GM12864 (cell line): ENCODE data around the gene ZNF222.

Source experiments
- DNase-seq: peaks from one replicate; pipeline ENCODE4 v3.0.0-alpha.2; 2011; ENCODE audit warnings: low read depth
- H3K4me3 ChIP-seq: 2 replicates; pipeline ENCODE4 v1.5.1; 2011; ENCODE audit warnings: mild to moderate bottlenecking, low read depth, low read length, control low read depth
- TF ChIP-seq, protein P1 (sequence below): IDR thresholded peaks from 2 replicates; pipeline ENCODE4 v1.5.1; 2011; ENCODE audit warnings: low read depth, mild to moderate bottlenecking, moderate library complexity, low read length, control low read depth, inconsistent platforms; ENCODE audit errors: missing control alignments

The ZNF222 gene

GRCh38 chr19:44050740-44051649 lies 25.8 kb downstream of the ZNF222 start:
- TF ChIP-seq, protein P1, sequence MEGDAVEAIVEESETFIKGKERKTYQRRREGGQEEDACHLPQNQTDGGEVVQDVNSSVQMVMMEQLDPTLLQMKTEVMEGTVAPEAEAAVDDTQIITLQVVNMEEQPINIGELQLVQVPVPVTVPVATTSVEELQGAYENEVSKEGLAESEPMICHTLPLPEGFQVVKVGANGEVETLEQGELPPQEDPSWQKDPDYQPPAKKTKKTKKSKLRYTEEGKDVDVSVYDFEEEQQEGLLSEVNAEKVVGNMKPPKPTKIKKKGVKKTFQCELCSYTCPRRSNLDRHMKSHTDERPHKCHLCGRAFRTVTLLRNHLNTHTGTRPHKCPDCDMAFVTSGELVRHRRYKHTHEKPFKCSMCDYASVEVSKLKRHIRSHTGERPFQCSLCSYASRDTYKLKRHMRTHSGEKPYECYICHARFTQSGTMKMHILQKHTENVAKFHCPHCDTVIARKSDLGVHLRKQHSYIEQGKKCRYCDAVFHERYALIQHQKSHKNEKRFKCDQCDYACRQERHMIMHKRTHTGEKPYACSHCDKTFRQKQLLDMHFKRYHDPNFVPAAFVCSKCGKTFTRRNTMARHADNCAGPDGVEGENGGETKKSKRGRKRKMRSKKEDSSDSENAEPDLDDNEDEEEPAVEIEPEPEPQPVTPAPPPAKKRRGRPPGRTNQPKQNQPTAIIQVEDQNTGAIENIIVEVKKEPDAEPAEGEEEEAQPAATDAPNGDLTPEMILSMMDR: no peak
- no peak for DNase-seq
- peak overlapping the region; percentile 42 for H3K4me3 ChIP-seq

DNA sequence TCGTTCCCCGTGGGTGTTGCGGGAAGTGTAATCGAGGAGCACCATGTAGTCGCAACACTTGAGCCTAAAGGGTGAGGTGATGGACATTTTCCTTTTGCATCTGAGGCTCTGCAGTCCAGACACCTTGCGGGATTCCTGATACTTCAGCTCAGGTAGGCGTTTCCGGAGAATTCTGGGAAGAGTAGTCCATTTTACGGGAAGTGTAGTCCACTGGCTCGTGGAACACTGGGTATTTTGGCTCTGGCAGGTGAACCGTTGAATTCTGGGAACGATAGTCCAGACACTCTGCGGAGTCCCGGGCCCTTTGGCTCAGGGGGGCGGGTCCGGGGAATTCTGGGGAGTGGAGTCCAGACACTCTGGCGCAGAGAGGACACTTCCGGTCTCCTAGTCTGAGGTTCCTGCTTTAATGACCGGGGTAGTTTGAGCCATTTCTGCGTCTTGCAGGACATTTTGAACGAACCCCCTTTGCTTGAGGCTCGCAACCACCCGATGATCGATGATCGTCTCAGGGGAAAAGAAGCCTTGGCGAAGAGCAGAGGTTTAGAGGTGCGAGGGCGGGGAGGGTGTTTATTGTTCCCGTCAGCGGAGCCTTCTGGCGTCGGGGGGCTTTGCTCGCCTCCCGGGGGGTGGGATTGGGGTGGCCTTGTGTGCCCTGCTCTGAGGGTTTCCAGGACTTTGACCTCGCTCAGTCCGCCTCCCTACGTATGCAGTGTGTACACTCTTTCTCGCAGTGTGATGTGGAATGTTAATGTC lies 26.6 kb downstream of the ZNF222 start, which contains the start of gene ZNF223:
TSS of gene ZNF223 (plus strand) at position 387 of the 753 bp plus-strand sequence. CDS start 3,141 bp downstream, outside the sequence.
- peak within 1 kb of the TSS; percentile 42 for H3K4me3 ChIP-seq
- DNase-seq: peak; percentile 26
- TF ChIP-seq, protein P1: no peak

DNA sequence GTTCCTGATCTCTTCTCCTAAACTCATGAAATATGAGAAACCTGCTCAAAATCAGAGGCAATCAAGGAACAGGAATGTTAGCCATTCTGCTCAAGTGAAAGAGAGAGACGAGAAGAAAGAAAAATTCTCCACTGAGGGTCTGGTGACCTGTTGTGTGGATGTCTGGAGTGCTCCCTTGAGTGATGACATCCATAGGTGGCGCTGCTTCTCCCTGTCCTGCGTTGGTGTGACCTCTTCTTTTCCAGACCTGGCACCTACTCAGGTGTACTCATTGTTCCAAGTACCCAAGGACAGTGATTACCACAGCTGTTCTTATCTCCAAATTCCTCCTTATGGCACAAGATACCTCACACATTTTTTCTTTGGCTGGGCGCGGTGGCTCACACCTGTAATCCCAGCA lies 30.7 kb downstream of the ZNF222 start:
- TF ChIP-seq, protein P1: no peak
- no peak overlapping the region for H3K4me3 ChIP-seq
- no peak for DNase-seq

- no peak overlapping the region for H3K4me3 ChIP-seq
- DNase-seq: no peak
- TF ChIP-seq, protein P1: no peak
These were observed 34.0 kb downstream of the ZNF222 start for GRCh38 chr19:44059229-44059628.

DNA sequence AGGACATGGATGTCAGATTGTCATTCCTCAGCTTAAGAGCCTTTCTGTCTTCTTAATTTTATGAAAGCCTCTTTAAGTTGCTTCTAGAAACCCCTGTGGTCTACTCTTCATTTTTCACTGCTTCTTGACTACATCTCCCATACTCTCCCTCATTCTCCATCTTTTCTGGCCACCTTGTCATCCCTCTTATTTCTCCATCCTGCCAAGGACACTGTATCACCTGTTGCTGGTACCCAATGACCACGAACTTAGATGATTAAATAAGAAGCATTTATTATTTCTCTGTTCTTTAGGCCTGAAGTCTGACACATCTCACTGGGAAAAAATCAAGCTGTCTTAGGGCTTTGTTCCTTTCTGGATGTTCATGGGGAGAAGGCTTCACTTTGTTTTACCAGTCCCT lies 35.9 kb downstream of the ZNF222 start:
- TF ChIP-seq, protein P1: no peak
- no peak overlapping the region for H3K4me3 ChIP-seq
- DNase-seq: no peak

DNA sequence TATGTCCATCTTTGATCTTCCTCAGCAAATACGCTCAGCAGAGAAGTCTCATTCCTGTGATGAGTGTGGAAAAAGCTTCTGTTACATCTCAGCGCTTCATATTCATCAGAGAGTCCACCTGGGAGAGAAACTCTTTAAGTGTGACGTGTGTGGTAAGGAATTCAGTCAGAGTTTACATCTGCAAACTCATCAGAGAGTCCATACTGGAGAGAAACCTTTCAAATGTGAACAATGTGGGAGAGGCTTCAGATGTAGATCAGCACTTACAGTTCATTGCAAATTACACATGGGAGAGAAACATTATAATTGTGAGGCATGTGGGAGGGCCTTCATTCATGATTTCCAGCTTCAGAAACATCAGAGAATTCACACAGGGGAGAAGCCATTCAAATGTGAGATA lies 41.1 kb downstream of the ZNF222 start:
- H3K4me3 ChIP-seq: no peak overlapping the region
- TF ChIP-seq, protein P1: no peak
- DNase-seq: no peak
